ENCODE data around the gene KCNJ18. TPM values are rescaled to one million over a fixed set of nuclear protein-coding genes. Genes with fewer than 3 reads are reported as not detected.
"Not testable (repeated sequence)": the region's sequence is repeated elsewhere in the genome, so short reads cannot be mapped to it uniquely, and the experiment has no call there.

KCNJ18 gene
- total and polyA plus RNA-seq, 2 of the 13 experiments (the other 11 are each of a cell fraction or from before 2014, with no cell fraction given): not detected

DNA sequence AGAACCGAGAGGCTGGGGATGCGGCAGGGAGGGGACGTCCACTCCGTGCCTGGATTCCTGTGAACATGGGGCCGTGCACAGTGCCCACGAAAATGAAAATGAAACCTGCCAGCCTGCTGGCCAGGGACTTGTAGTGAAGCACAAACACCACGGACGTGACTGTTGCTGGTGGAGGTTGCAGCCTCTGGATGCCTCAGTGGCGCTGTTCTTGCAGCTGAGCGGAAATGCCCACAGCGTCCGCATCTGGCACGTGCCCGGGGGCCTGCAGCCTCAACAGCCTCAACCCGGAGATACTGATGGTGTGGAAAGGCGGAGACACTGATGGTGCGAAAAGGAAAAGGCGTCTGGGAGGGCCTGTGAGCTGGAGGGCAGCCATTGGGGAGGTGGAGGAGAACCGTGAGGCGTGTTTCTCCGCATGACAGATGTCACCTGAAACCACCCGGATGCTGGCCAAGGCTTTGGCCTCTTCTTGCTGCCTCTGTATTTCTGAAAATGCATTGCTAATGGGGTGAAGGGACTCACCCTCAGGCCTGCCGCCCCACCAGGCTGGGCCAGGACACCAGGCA lies 44.8 kb downstream of the KCNJ18 start:
- H2AFZ ChIP-seq (ENCODE audit: low read length); intact Hi-C loops (cut with micrococcal nuclease; ENCODE audit: unreplicated experiment); H3K79me2 ChIP-seq (ENCODE audit: insufficient read depth, low read length); ATAC-seq; in situ Hi-C loops (cut with HindIII; ENCODE audit: extremely low pct_ligation_motif_present, low pct_unique_long_range_greater_than_20kb); DNase-seq (ENCODE audit: low spot score); FAIRE-seq; H3K4me2 ChIP-seq (ENCODE audit: low read depth, low read length); H3K4me1 ChIP-seq (ENCODE audit: insufficient read depth, low read length); H4K20me1 ChIP-seq (ENCODE audit: insufficient read depth, low read length); H3K4me3 ChIP-seq (replicated peaks in 1 of 3; ENCODE audit: insufficient read depth in 1 of 3, low read depth in 2 of 3, low read length in 3 of 3); CTCF ChIA-PET (ENCODE audit: low intra/inter-chr PET ratio, low total read pairs); H3K9me3 ChIP-seq (ENCODE audit: low read length); BruUV-seq (replicated peaks); H3K27ac ChIP-seq (ENCODE audit: extremely low read length, insufficient read depth, low read length); H3K36me3 ChIP-seq (replicated peaks in 1 of 2; ENCODE audit: control insufficient read depth in 1 of 2, insufficient read depth in 2 of 2, low read length in 2 of 2); POLR2A ChIA-PET; H3K27me3 ChIP-seq (ENCODE audit: control insufficient read depth in 1 of 2, insufficient read depth in 2 of 2, low read length in 2 of 2); H3K9ac ChIP-seq (ENCODE audit: insufficient read depth, low read depth, low read length): not testable (repeated sequence)
- WGBS (ENCODE audit: low lambda C conversion rate): 30% methylated on average over 14 of the region's 23 CpGs

DNA sequence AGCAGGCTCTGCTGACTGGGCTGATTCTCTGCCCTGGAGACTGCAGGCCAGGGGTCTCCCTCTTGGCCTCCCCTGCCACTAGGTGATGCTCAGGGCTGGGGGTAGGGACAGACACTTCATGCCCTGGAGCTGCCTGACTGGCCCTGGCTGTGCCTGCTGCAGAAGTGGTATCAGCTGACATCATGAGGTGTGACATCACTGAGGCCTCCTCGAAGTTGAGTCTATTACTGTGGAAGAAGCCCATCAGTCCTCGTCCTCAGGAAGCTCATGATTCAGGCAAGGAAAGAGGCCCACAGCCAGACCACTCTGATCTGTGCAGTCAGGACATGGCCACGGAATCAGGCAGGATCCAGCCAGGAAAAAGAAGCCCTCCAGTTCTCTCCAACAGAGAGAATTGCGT lies 45.9 kb downstream of the KCNJ18 start:
- H3K27ac ChIP-seq (ENCODE audit: extremely low read length, insufficient read depth, low read length); H3K79me2 ChIP-seq (ENCODE audit: insufficient read depth, low read length); H3K4me1 ChIP-seq (ENCODE audit: insufficient read depth, low read length); H2AFZ ChIP-seq (ENCODE audit: low read length); intact Hi-C loops (cut with micrococcal nuclease; ENCODE audit: unreplicated experiment); H3K4me2 ChIP-seq (ENCODE audit: low read depth, low read length); H3K9ac ChIP-seq (ENCODE audit: insufficient read depth, low read depth, low read length); CTCF ChIA-PET (ENCODE audit: low intra/inter-chr PET ratio, low total read pairs); H3K4me3 ChIP-seq (replicated peaks in 1 of 3; ENCODE audit: insufficient read depth in 1 of 3, low read depth in 2 of 3, low read length in 3 of 3); DNase-seq (ENCODE audit: low spot score); H4K20me1 ChIP-seq (ENCODE audit: insufficient read depth, low read length); POLR2A ChIA-PET; H3K36me3 ChIP-seq (replicated peaks in 1 of 2; ENCODE audit: control insufficient read depth in 1 of 2, insufficient read depth in 2 of 2, low read length in 2 of 2); H3K9me3 ChIP-seq (ENCODE audit: low read length); FAIRE-seq; in situ Hi-C loops (cut with HindIII; ENCODE audit: extremely low pct_ligation_motif_present, low pct_unique_long_range_greater_than_20kb); BruUV-seq (replicated peaks); H3K27me3 ChIP-seq (ENCODE audit: control insufficient read depth in 1 of 2, insufficient read depth in 2 of 2, low read length in 2 of 2): not testable (repeated sequence)
- no CpG with 5 or more reads among the region's 4 CpGs for WGBS (ENCODE audit: low lambda C conversion rate)
- peak; percentile 33 for ATAC-seq

DNA sequence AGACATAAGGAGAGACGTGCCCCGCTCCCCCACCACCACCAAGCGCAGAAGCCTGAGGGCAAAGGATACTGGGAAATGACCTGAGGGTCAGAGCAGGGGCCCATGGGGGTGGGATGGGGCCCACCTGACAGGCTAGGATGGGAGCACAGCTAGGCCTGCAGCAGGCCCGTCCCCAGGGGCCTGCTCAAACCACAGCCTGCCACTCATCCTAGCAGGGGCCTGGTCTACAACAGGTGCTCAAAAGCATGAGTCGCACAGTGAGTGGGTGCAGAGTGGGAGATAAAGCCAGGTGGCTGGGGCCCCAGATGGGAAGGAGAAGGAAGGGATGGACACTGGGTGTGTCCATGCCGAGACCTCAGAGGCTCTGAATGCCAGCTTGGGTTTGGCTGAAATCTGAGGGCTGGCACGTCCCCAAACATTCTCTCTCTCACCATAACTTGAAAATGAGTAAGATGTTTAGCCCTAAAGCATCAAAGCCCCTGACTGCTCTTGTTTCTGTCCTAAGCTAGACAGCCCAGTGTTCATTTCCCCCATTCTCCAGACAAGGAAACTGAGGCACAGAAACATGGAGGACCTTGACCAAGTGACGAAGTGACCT lies 46.7 kb downstream of the KCNJ18 start:
- BruUV-seq (replicated peaks); POLR2A ChIA-PET; CTCF ChIA-PET (ENCODE audit: low intra/inter-chr PET ratio, low total read pairs); DNase-seq (ENCODE audit: low spot score); FAIRE-seq; H3K27ac ChIP-seq (ENCODE audit: extremely low read length, insufficient read depth, low read length); H2AFZ ChIP-seq (ENCODE audit: low read length); H3K9ac ChIP-seq (ENCODE audit: insufficient read depth, low read depth, low read length); H3K9me3 ChIP-seq (ENCODE audit: low read length); H3K27me3 ChIP-seq (ENCODE audit: control insufficient read depth in 1 of 2, insufficient read depth in 2 of 2, low read length in 2 of 2); H3K4me2 ChIP-seq (ENCODE audit: low read depth, low read length); ATAC-seq; H3K4me3 ChIP-seq (replicated peaks in 1 of 3; ENCODE audit: insufficient read depth in 1 of 3, low read depth in 2 of 3, low read length in 3 of 3); H3K36me3 ChIP-seq (replicated peaks in 1 of 2; ENCODE audit: control insufficient read depth in 1 of 2, insufficient read depth in 2 of 2, low read length in 2 of 2); intact Hi-C loops (cut with micrococcal nuclease; ENCODE audit: unreplicated experiment); H3K4me1 ChIP-seq (ENCODE audit: insufficient read depth, low read length); in situ Hi-C loops (cut with HindIII; ENCODE audit: extremely low pct_ligation_motif_present, low pct_unique_long_range_greater_than_20kb); H4K20me1 ChIP-seq (ENCODE audit: insufficient read depth, low read length); H3K79me2 ChIP-seq (ENCODE audit: insufficient read depth, low read length): not testable (repeated sequence)
- WGBS (ENCODE audit: low lambda C conversion rate): 0% methylated on average over 1 of the region's 8 CpGs

DNA sequence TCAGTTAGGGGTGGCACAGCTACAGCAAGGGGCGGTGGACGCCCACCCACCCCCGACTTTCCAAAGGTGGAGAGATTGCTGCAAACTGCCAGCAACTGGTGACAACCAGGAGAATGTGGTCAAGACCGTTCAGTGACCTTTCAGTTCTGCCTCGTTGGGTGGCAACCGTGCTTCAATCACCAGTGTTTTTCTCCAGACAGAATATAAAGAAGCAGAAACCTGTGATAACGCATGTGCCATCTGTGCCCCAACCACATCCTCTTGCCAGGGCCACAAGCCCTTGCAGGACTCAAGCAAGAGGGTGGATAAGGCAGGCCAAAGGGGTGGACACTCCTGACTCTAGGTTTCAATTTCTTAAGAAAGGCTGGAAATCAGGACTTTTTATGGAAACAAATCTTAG lies 47.2 kb downstream of the KCNJ18 start:
- intact Hi-C loops (cut with micrococcal nuclease; ENCODE audit: unreplicated experiment); FAIRE-seq; H2AFZ ChIP-seq (ENCODE audit: low read length); H4K20me1 ChIP-seq (ENCODE audit: insufficient read depth, low read length); H3K9ac ChIP-seq (ENCODE audit: insufficient read depth, low read depth, low read length); ATAC-seq; H3K27me3 ChIP-seq (ENCODE audit: control insufficient read depth in 1 of 2, insufficient read depth in 2 of 2, low read length in 2 of 2); H3K27ac ChIP-seq (ENCODE audit: extremely low read length, insufficient read depth, low read length); DNase-seq (ENCODE audit: low spot score); in situ Hi-C loops (cut with HindIII; ENCODE audit: extremely low pct_ligation_motif_present, low pct_unique_long_range_greater_than_20kb); H3K9me3 ChIP-seq (ENCODE audit: low read length); BruUV-seq (replicated peaks); H3K79me2 ChIP-seq (ENCODE audit: insufficient read depth, low read length); H3K4me3 ChIP-seq (replicated peaks in 1 of 3; ENCODE audit: insufficient read depth in 1 of 3, low read depth in 2 of 3, low read length in 3 of 3); H3K4me1 ChIP-seq (ENCODE audit: insufficient read depth, low read length); CTCF ChIA-PET (ENCODE audit: low intra/inter-chr PET ratio, low total read pairs); POLR2A ChIA-PET; H3K4me2 ChIP-seq (ENCODE audit: low read depth, low read length); H3K36me3 ChIP-seq (replicated peaks in 1 of 2; ENCODE audit: control insufficient read depth in 1 of 2, insufficient read depth in 2 of 2, low read length in 2 of 2): not testable (repeated sequence)
- 17% methylated on average over 3 of the region's 7 CpGs for WGBS (ENCODE audit: low lambda C conversion rate)

Data from HepG2 (cell line).